ENCODE measurements around the gene FASTKD3. TPM values are rescaled to one million over a fixed set of nuclear protein-coding genes. Genes with fewer than 3 reads are reported as not detected.
A peak's percentile ranks its signal among the peaks of the same experiment; 100 is the strongest.

Gene FASTKD3
- total and polyA plus RNA-seq, 2 donors from 2014 or later, result 11.3 to 15.3 TPM

- no peak for FAIRE-seq
- no peak for TF ChIP-seq CTCF (IDR thresholded peaks at IDR 0.05; ENCODE audit: borderline replicate concordance, extremely low read depth, insufficient read depth)
- intact Hi-C loops (cut with DNase I), result no loop called here
These were observed 23.3 kb downstream of the FASTKD3 start for GRCh38 chr5:7845557-7845956.

DNA sequence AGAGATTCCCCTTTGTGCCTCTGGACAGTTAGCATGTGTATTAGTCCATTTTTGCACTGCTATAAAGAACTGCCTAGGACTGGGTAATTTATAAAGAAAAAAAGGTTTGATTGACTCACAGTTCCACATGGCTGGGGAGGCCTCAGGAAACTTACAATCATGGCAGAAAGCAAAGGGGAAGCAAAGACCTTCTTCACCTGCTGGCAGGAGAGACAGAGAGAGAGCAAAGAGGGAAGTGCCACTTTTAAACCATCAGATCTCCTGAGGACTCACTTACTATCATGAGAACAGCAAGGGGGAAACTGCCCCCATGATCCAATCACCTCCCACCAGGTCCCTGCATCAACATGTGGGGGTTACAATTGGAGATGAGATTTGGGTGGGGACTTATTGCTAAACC is 23.9 kb downstream of the FASTKD3 start:
- no peaks in the 10 kb centered on the region for H3K36me3 ChIP-seq (ENCODE audit: control insufficient read depth in 2 of 3, insufficient read depth in 3 of 3, low read length in 3 of 3)
- peaks cover 0 to 6% (median under 1%) of the 10 kb centered on the region in 3 donors for H3K4me1 ChIP-seq (ENCODE audit: control insufficient read depth in 2 of 3, insufficient read depth in 2 of 3, low read depth in 1 of 3, low read length in 3 of 3)
- H3K4me3 ChIP-seq (ENCODE audit: low read length in 3 of 3), result no peak overlapping the region
- TF ChIP-seq CTCF (IDR thresholded peaks at IDR 0.05; ENCODE audit: borderline replicate concordance, extremely low read depth, insufficient read depth), result no peak
- H3K9ac ChIP-seq (ENCODE audit: low read length in 3 of 3), result no peak overlapping the region
- no peak overlapping the region for H3K27ac ChIP-seq (ENCODE audit: low read depth in 2 of 2, low read length in 2 of 2)
- DNase-seq (no peak), FAIRE-seq (no peak)
- no peaks in the 10 kb centered on the region for H3K9me3 ChIP-seq (ENCODE audit: control insufficient read depth in 2 of 3, insufficient read depth in 1 of 3, low read length in 3 of 3)
- intact Hi-C loops (cut with DNase I), result no loop called here
- no peaks in the 10 kb centered on the region for H3K27me3 ChIP-seq (ENCODE audit: control insufficient read depth, insufficient read depth, low read length)

More at GRCh38 chr5:7845557-7845956, 23.3 kb downstream of the FASTKD3 start:
- no peak for DNase-seq
- no peaks in the 10 kb centered on the region for H3K9me3 ChIP-seq (ENCODE audit: control insufficient read depth in 2 of 3, insufficient read depth in 1 of 3, low read length in 3 of 3)
- H3K27me3 ChIP-seq (ENCODE audit: control insufficient read depth, insufficient read depth, low read length), result no peaks in the 10 kb centered on the region
- H3K9ac ChIP-seq (ENCODE audit: low read length in 3 of 3), result no peak overlapping the region
- H3K36me3 ChIP-seq (ENCODE audit: control insufficient read depth in 2 of 3, insufficient read depth in 3 of 3, low read length in 3 of 3), result no peaks in the 10 kb centered on the region
- H3K4me1 ChIP-seq (ENCODE audit: control insufficient read depth in 2 of 3, insufficient read depth in 2 of 3, low read depth in 1 of 3, low read length in 3 of 3), result peaks cover 0 to 6% (median 2%) of the 10 kb centered on the region in 3 donors
- H3K4me3 ChIP-seq (ENCODE audit: low read length in 3 of 3), result no peak overlapping the region
- H3K27ac ChIP-seq (ENCODE audit: low read depth in 2 of 2, low read length in 2 of 2), result no peak overlapping the region

- H3K36me3 ChIP-seq (ENCODE audit: control insufficient read depth in 2 of 3, insufficient read depth in 3 of 3, low read length in 3 of 3), result no peaks in the 10 kb centered on the region
- FAIRE-seq, result no peak
- no peak overlapping the region for H3K9ac ChIP-seq (ENCODE audit: low read length in 3 of 3)
- H3K9me3 ChIP-seq (ENCODE audit: control insufficient read depth in 2 of 3, insufficient read depth in 1 of 3, low read length in 3 of 3), result no peaks in the 10 kb centered on the region
- DNase-seq, result no peak
- no peak overlapping the region for H3K4me3 ChIP-seq (ENCODE audit: low read length in 3 of 3)
- intact Hi-C loops (cut with DNase I), result no loop called here
- no peaks in the 10 kb centered on the region for H3K4me1 ChIP-seq (ENCODE audit: control insufficient read depth in 2 of 3, insufficient read depth in 2 of 3, low read depth in 1 of 3, low read length in 3 of 3)
- H3K27me3 ChIP-seq (ENCODE audit: control insufficient read depth, insufficient read depth, low read length), result no peaks in the 10 kb centered on the region
- no peak overlapping the region for H3K27ac ChIP-seq (ENCODE audit: low read depth in 2 of 2, low read length in 2 of 2)
- TF ChIP-seq CTCF (IDR thresholded peaks at IDR 0.05; ENCODE audit: borderline replicate concordance, extremely low read depth, insufficient read depth), result no peak
These were observed 26.3 kb downstream of the FASTKD3 start for GRCh38 chr5:7842531-7842930.

DNA sequence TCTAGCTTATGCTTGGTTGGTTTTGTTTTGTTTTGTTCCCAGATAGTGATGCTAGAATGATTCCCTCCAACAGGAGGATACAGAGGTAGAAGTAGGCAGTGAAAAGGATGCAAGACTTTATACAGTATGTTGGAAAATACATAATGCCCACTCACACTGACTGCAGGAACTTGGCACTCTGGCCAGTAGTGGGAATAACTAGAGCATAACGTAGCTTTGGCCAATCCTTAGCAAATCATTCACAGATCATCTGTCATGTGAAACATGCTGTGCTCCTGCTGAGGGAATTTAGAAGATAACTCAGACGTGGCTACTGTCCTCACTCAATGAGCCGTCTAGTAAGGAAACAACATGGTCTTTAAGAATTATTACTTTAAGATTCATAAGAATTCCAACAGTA is 31.4 kb downstream of the FASTKD3 start:
- DNase-seq, result peak in 2 of 5 donors; percentile 61 to 68
- Histone ChIP-seq H3K4me3 (ENCODE audit: low read length in 3 of 3) (no peak overlapping the region), H3K36me3 (ENCODE audit: control insufficient read depth in 2 of 3, insufficient read depth in 3 of 3, low read length in 3 of 3) (no peaks in the 10 kb centered on the region), H3K27ac (ENCODE audit: low read depth in 2 of 2, low read length in 2 of 2) (peak overlapping the region in 1 of 2 donors; percentile 51), H3K9me3 (ENCODE audit: control insufficient read depth in 2 of 3, insufficient read depth in 1 of 3, low read length in 3 of 3) (no peaks in the 10 kb centered on the region), H3K4me1 (ENCODE audit: control insufficient read depth in 2 of 3, insufficient read depth in 2 of 3, low read depth in 1 of 3, low read length in 3 of 3) (peaks cover 0 to 11% (median 0%) of the 10 kb centered on the region in 3 donors), H3K9ac (ENCODE audit: low read length in 3 of 3) (no peak overlapping the region), H3K27me3 (ENCODE audit: control insufficient read depth, insufficient read depth, low read length) (no peaks in the 10 kb centered on the region)
- intact Hi-C loops (cut with DNase I), result no loop called here
- peak; percentile 11 for FAIRE-seq
- no peak for TF ChIP-seq CTCF (IDR thresholded peaks at IDR 0.05; ENCODE audit: borderline replicate concordance, extremely low read depth, insufficient read depth)
